ENCODE data around the gene HSBP1L1. TPM values are rescaled to one million over a fixed set of nuclear protein-coding genes. Genes with fewer than 3 reads are reported as not detected.

The HSBP1L1 gene
- total RNA-seq, 1 experiment from 2014 or later, result 25.7 TPM

DNA sequence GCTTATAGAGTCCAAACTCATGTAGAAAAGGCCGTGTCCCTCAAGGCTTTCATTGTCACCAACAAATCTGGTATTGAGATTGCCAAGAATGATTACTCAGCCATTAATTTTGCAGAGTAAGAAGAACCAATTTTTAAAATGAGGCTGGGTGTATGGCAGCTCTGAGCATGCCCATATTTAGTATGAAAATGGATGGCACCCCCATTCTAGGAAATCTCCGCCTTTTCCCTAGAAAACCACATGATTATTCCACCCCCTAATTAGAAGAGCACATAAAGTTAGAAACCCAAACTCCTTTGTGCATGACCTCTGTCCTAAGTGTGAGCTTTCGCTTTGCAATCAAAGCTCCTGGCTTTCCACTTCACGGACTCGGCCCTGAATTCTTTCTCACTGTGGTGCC, 38.0 kb downstream of the HSBP1L1 start:
- H3K27ac Mint-ChIP-seq (ENCODE audit: unreplicated experiment), result no peak overlapping the region
- TF ChIP-seq, protein P1, sequence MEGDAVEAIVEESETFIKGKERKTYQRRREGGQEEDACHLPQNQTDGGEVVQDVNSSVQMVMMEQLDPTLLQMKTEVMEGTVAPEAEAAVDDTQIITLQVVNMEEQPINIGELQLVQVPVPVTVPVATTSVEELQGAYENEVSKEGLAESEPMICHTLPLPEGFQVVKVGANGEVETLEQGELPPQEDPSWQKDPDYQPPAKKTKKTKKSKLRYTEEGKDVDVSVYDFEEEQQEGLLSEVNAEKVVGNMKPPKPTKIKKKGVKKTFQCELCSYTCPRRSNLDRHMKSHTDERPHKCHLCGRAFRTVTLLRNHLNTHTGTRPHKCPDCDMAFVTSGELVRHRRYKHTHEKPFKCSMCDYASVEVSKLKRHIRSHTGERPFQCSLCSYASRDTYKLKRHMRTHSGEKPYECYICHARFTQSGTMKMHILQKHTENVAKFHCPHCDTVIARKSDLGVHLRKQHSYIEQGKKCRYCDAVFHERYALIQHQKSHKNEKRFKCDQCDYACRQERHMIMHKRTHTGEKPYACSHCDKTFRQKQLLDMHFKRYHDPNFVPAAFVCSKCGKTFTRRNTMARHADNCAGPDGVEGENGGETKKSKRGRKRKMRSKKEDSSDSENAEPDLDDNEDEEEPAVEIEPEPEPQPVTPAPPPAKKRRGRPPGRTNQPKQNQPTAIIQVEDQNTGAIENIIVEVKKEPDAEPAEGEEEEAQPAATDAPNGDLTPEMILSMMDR (IDR thresholded peaks at IDR 0.05; ENCODE audit: insufficient read depth in 1 of 2, low read depth in 1 of 2, low read length in 1 of 2, severe bottlenecking in 1 of 2, unreplicated experiment in 1 of 2), result no peak
- ChIA-PET CTCF (no interaction called here), POLR2A (no interaction called here)
- Histone ChIP-seq H3K27me3 (replicated peaks; ENCODE audit: control insufficient read depth, insufficient read depth, low read length) (no peaks in the 10 kb centered on the region), H3K36me3 (ENCODE audit: control insufficient read depth, insufficient read depth, low read length) (no peaks in the 10 kb centered on the region), H3K4me3 (ENCODE audit: low read depth, low read length) (no peak overlapping the region), H3K4me1 (no peaks in the 10 kb centered on the region), H3K9me3 (no peaks in the 10 kb centered on the region)
- BruUV-seq (replicated peaks), result no TSS peak
- no peaks in the 10 kb centered on the region for H3K4me1 Mint-ChIP-seq (ENCODE audit: low read depth, unreplicated experiment)
- DNase-seq, result no peak
- H3K36me3 Mint-ChIP-seq (ENCODE audit: insufficient read depth, unreplicated experiment), result no peaks in the 10 kb centered on the region
- no peaks in the 10 kb centered on the region for H3K27me3 Mint-ChIP-seq (ENCODE audit: insufficient read depth, unreplicated experiment)
- no peak overlapping the region for H3K4me3 Mint-ChIP-seq (ENCODE audit: unreplicated experiment)
- intact Hi-C loops (cut with micrococcal nuclease; ENCODE audit: unreplicated experiment), result no loop called here
- H3K9me3 Mint-ChIP-seq (ENCODE audit: unreplicated experiment), result peaks cover 8% of the 10 kb centered on the region

DNA sequence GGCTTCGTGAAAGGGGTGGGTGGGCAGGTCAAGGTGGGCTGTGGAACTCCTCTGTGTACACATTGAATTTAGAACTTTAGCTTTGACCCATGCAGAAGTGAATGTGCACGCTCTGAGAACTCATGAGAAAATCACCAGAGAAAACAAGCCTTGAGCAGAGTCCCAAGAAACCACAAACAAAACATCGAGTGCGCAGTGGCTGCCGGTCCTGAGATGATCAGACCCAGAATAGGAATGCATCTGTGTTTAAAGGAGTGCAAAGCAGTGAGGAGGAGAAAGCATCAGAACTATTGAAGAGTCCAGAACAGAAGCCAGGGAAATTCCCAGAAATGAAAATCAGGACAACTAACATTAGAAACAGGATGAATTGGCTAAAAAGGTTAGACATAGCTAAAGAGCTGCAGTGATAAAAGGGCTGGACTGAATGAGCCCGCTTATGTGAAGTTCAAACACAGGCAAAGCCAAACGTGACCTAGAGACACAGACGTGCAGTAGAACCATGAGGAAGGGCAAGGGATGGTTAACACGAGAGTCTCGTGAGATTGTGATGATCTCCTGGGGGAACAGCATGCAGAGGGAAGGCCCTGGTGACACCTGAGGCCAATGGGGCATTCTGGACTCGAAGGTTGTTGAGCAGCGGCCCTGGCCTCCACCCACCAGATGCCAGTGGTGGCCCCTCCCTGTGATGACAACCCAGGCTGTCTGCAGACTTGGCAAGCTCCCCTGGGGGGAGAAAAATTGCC, 40.3 kb downstream of the HSBP1L1 start:
- Histone ChIP-seq H3K9me3 (no peaks in the 10 kb centered on the region), H3K4me3 (ENCODE audit: low read depth, low read length) (no peak overlapping the region), H3K4me1 (no peaks in the 10 kb centered on the region), H3K36me3 (ENCODE audit: control insufficient read depth, insufficient read depth, low read length) (no peaks in the 10 kb centered on the region), H3K27me3 (replicated peaks; ENCODE audit: control insufficient read depth, insufficient read depth, low read length) (no peaks in the 10 kb centered on the region)
- no peaks in the 10 kb centered on the region for H3K27me3 Mint-ChIP-seq (ENCODE audit: insufficient read depth, unreplicated experiment)
- BruUV-seq (replicated peaks), result no TSS peak
- no peak overlapping the region for H3K27ac Mint-ChIP-seq (ENCODE audit: unreplicated experiment)
- intact Hi-C loops (cut with micrococcal nuclease; ENCODE audit: unreplicated experiment), result no loop called here
- DNase-seq, result no peak
- H3K4me3 Mint-ChIP-seq (ENCODE audit: unreplicated experiment), result no peak overlapping the region
- peaks cover 8% of the 10 kb centered on the region for H3K9me3 Mint-ChIP-seq (ENCODE audit: unreplicated experiment)
- H3K36me3 Mint-ChIP-seq (ENCODE audit: insufficient read depth, unreplicated experiment), result no peaks in the 10 kb centered on the region
- ChIA-PET CTCF (no interaction called here), POLR2A (no interaction called here)
- H3K4me1 Mint-ChIP-seq (ENCODE audit: low read depth, unreplicated experiment), result no peaks in the 10 kb centered on the region
- TF ChIP-seq, protein P1 (IDR thresholded peaks at IDR 0.05; ENCODE audit: insufficient read depth in 1 of 2, low read depth in 1 of 2, low read length in 1 of 2, severe bottlenecking in 1 of 2, unreplicated experiment in 1 of 2), result no peak

DNA sequence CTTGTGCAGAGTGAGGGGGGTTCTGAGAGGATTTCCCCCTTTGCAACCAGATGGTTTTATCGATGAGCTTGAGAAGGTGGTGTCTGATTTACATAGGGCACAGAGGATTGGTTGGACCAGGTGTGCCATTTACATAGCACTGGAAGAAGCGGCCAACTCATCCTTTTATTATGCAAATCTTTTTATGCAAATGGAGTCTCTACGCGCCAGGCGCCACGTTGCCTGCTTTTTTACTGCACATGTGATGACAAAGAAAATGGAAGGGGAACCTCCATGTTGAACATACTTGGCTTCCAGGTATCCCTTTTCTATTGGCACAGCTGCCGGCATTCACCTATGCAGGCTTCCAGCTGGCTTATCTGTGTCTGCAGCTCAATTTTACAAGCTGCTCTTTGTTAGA, 42.3 kb downstream of the HSBP1L1 start:
- intact Hi-C loops (cut with micrococcal nuclease; ENCODE audit: unreplicated experiment), result no loop called here
- ChIA-PET CTCF (no interaction called here), POLR2A (no interaction called here)
- Histone ChIP-seq H3K9me3 (no peaks in the 10 kb centered on the region), H3K36me3 (ENCODE audit: control insufficient read depth, insufficient read depth, low read length) (no peaks in the 10 kb centered on the region), H3K4me3 (ENCODE audit: low read depth, low read length) (no peak overlapping the region), H3K27me3 (replicated peaks; ENCODE audit: control insufficient read depth, insufficient read depth, low read length) (no peaks in the 10 kb centered on the region), H3K4me1 (no peaks in the 10 kb centered on the region)
- Mint-ChIP-seq H3K4me3 (ENCODE audit: unreplicated experiment) (no peak overlapping the region), H3K36me3 (ENCODE audit: insufficient read depth, unreplicated experiment) (no peaks in the 10 kb centered on the region), H3K9me3 (ENCODE audit: unreplicated experiment) (no peaks in the 10 kb centered on the region), H3K27ac (ENCODE audit: unreplicated experiment) (no peak overlapping the region), H3K27me3 (ENCODE audit: insufficient read depth, unreplicated experiment) (no peaks in the 10 kb centered on the region), H3K4me1 (ENCODE audit: low read depth, unreplicated experiment) (no peaks in the 10 kb centered on the region)
- DNase-seq, result no peak
- TF ChIP-seq, protein P1 (IDR thresholded peaks at IDR 0.05; ENCODE audit: insufficient read depth in 1 of 2, low read depth in 1 of 2, low read length in 1 of 2, severe bottlenecking in 1 of 2, unreplicated experiment in 1 of 2), result no peak
- no TSS peak for BruUV-seq (replicated peaks)

All from Caco-2 (cell line).